GM12892 (cell line): ENCODE data around the gene RHOV.

Experiments used
- DNase-seq: peaks from one replicate; pipeline ENCODE4 v3.0.0; 2011; ENCODE audit not compliant: insufficient read length
- FAIRE-seq: peaks from 2 replicates; lab custom pipeline; 2011; peaks lifted over from hg19 to GRCh38; lab: Jason Lieb, UNC
- POLR2A ChIP-seq: IDR thresholded peaks from 2 replicates; pipeline ENCODE4 v1.6.1; 2011; ENCODE audit warnings: low read depth, low read length, control low read depth
- POLR2AphosphoS5 ChIP-seq: IDR thresholded peaks from 2 replicates; pipeline ENCODE4 v1.6.1; 2011; ENCODE audit warnings: low read depth, low read length, control low read depth
- TAF1 ChIP-seq: IDR thresholded peaks from 2 replicates; pipeline ENCODE4 v1.6.1; 2011; ENCODE audit warnings: low read depth, mild to moderate bottlenecking, control low read depth, low read length, borderline replicate concordance

Gene RHOV

DNA sequence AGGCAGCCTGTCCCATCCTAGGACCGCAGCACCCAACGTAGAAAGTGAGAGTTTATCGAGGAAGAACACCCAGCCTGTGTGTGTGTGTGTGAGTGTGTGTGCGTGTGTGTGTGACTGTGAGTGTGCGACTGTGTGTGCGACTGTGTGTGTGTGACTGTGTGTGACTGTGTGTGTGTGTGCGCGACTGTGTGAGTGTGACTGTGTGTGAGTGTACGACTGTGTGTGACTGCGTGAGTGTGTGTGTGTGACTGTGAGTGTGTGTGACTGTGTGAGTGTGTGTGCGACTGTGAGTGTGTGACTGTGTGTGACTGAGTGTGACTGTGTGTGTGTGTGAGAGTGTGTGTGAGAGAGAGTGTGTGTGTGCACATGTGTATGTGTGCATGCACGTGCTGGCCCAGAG, 40.0 kb upstream of the RHOV start:
- DNase-seq (no peak), FAIRE-seq (peak; percentile 44)
- TF ChIP-seq POLR2AphosphoS5 (no peak; the same call in 1 of the 2 replicates), TAF1 (no peak), POLR2A (no peak)

DNA sequence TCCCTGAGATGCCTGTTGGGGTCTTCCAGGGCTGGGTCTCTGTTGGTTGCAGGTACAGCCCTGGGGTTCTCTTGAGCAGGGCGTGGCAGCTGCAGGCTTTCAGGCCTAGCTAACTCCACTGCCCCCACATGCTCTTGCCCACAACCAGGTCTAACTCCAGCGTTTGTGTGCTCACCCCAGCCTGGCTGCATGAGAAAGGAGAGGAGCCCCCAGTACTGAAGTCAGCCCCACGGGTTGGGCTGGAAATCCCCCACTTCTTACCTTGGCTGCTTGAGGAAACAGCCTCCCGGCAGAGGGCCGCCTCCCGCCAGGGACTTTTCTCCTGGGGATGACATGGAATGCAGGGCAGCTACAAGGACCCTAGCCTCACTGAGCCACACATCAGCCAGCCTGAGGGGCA, 38.4 kb upstream of the RHOV start:
- DNase-seq = no peak
- FAIRE-seq = no peak
- no peak for TF ChIP-seq TAF1
- TF ChIP-seq POLR2A = no peak
- TF ChIP-seq POLR2AphosphoS5 = no peak

DNA sequence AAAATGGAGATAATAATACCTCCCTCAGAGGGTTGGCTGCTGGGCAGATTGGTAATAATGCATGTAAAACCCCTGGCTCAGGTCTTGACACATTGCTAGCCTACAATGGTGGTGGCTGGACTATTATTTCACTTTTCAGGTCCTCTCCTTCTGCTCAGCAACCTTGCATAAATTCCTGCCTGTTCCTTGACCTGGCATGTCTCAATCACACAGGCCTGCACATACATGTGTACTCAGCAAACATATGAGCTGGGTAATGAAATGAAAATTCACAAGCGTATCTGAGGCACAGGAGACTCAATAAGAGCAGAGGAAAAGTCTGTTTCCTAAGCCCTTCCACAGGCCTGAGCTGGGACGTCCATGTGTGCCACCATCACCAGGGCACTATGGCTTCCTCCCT, 37.7 kb upstream of the RHOV start:
- TF ChIP-seq POLR2A (no peak), POLR2AphosphoS5 (no peak), TAF1 (no peak)
- no peak for FAIRE-seq
- no peak for DNase-seq

DNA sequence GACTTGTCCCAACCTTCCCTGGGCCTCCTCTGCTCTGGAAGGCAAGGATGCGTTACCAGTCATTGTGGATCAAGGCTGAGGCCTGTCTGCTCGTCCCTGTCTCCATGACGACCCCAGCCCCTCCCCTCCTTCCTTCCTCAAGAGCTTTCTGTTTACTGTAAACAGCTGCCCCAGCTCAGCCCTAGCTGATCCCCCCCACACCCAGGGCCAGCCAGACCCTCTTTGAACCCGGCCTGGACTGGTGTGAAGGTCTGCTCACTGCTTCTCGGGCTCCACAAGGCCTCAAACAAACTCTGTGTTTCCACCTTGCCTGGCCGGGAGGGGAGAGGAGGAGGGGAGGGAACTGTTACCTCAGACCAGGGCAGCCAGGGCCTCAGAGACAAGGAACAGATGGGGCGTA, 37.1 kb upstream of the RHOV start:
- TF ChIP-seq POLR2A (no peak), TAF1 (no peak), POLR2AphosphoS5 (no peak)
- no peak for DNase-seq
- no peak for FAIRE-seq

DNA sequence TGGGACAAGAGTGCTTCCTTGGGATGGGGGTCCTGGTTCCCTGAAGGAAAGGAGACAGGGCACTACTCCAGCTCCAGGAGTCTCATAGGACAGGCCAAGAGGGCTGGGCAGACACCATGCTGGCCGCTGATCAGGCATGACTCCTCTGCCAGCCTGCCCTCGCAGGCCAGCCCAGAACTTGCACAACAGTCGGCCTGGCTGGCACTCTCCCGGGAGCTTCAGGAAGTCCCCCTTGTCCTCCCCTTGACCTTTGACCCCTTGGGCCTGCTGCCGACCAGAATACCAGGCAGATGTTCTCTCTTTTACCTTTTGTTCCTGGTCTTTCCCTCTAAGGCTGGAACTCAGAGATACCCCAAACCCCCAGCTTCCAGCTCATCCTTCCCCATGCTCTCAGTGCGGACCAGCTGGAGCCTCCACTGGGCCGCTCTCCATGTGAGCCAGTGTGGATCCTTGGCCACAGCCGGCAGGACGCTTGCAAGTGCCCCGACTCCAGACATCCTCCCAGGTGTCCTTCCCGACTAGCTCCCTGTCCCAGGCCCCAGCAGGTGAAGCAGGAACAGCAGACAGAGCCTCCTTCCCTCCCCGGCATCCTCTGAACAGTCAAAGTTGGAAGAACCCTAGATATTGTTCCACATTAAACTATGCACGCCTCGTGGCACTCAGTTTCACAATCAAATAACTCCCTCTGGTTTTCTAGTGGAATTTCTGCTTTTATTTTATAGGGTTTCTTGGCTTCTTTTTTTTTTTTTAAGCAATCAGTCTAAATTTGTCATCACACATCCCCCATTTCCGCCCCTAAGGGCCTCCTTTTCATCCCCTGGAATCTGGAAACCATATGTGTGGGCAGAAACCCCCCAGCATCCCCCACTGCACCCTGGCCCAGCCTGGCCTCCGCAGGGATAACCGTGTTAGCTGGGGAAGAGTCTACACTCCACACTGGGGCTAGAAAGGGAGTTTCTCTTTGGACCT, 35.9 kb upstream of the RHOV start:
- FAIRE-seq = no peak
- TF ChIP-seq POLR2AphosphoS5 = no peak
- no peak for TF ChIP-seq POLR2A
- no peak for TF ChIP-seq TAF1
- DNase-seq = no peak

DNA sequence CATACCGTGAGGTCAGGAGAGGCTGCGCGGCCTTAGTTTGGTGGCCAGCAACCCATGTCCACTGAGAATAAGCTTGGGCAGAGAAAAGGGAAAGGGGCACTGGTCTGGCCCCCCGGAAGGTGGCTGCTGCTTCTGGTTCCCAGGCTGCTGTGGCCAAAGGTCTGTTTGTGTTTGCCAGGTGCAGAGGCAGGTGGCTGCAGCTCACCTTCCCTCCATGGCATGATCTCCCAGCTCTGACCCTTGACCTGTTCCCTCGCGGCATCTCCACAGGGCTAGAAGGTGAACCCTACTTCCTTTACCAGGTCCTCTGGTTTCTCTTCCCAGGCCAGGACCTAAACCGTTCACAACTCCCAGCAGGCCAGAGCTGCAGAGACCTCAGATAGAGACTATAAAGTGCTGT, 34.1 kb upstream of the RHOV start:
- no peak for FAIRE-seq
- DNase-seq = no peak
- no peak for TF ChIP-seq POLR2AphosphoS5
- TF ChIP-seq TAF1 = no peak
- no peak for TF ChIP-seq POLR2A

DNA sequence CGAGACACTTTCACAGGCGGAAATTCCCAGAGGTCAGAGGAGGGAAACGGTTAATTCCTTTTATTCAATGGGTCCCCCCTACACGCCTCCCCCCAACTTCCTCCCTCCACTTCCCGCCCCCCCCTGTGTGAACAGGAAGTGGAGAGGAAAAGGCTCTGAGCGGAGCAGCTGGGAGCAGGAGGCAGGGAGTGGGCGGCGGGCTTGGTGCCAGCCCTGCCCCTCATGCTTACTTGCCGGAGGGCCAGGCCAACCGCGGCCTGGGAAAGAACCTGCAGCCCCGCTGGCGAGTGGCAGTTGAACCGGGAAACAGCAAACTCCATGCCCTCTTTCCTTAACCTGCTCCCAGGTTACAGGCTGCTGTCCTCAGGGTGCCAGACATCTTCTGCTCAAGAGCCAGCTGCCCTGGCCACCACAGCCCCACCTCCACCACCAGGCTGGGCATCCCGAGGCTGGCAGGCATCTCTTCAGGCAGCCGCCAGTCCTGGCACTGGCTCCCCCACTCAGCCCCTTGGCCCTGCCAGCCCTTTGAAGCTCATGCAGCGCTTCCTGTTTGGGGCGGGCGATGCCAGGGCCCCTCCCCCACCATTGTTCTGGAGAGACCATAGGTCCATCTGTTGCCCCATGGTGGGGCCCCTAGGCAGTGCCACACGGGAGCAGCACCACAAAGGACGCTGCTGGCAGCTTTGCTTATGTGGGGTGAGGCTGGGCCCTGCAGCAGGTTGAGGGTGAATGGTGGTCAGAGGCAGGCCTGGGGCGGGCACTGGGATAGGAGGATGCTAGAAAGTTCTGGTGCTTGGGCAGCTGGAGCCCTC, 33.2 kb upstream of the RHOV start:
- TF ChIP-seq POLR2AphosphoS5 = no peak
- no peak for TF ChIP-seq POLR2A
- TF ChIP-seq TAF1 = no peak
- DNase-seq (no peak), FAIRE-seq (peak; percentile 60)

DNA sequence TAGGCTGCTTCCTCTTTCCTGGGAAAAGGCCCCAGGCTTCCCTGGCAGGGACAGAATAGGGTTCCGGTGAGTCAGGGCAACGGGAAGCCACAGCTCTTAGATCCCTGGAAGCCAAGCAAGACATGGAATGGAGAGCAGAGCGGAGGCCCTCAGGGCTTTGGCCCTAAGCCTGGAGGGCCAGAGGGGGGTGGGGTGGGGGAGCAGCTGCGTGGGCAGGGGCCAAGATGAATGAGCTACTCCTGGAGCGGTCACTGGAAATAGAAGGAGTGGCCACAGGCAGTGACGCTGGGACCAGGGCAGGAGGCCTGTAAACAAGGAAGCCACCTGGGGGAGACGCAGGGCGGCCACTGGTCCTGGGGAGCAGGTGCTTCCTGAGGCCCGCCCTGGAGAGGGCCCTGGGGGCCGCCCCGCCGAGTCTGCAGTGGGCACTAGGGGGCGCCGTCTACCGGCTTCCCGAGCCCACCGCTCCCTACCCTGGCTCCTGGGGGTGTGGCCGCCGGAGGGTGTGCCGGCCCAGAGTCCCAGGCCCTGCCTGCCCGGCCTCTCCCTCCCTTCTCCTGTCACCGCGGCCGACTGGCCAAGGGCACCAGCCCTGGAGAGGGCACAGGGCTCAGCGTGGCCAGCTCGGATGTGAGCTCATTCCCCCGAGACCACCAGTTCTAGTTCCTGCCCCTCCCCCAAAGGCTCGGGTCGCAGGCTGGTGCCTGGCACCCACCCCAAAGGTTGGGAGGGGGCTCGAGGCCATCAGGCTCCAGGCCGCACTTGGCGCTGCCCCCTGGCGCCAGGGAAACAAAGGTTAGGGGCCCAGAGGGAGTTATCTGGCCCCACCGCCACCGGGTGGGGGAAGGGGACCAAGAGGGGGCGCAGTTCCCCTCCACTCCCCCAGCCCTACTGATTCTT, 32.3 kb upstream of the RHOV start:
- FAIRE-seq = peak; percentile 67

DNA sequence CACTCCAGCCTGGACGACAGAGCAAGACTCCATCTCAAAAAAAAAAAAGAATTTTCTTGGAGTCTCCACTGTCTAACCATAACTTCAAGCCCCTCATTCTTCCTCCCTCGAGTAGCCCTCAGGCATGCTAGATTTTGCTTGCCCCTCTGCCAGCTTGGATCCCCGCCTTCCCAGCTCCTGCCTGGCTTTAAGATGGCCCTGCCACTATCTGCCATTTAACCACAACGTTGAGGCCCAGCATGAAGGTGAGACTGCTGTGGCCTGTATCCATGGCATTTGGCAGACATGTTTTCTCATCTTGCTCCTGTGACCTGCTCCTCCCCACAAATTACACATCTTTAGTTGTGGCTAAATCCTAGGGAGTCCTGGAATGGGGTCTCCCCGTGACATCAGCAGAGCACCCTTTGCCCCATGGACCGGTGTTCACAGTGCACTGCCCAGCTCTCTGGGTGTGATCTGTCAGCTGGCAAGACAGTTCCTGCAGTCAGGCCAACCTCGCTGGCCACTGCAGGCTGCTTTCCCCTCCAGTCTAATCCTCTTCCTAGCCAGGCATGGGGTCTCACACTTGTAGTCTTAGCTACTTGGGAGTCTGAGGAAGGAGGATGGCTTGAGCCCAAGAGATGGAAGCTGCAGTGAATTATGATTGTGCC, 30.6 kb upstream of the RHOV start:
- TF ChIP-seq POLR2A (no peak), TAF1 (no peak), POLR2AphosphoS5 (no peak)
- DNase-seq (no peak), FAIRE-seq (no peak)

More for the DNA sequence above, 32.3 kb upstream of the RHOV start:
- TF ChIP-seq POLR2AphosphoS5 (no peak), POLR2A (no peak), TAF1 (no peak)
- DNase-seq = peak; percentile 81
